NCI-H146 (cell line): ENCODE measurements around the gene CEP85.

Source experiments
- DNase-seq: peaks from one replicate; lab custom pipeline; 2025; lab: John Stamatoyannopoulos, UW

The CEP85 gene

GRCh38 chr1:26233903-26234643 lies at the start of gene CEP85:
Gene CEP85, plus strand, starts transcription at chr1:26234200. Its CDS starts 5,584 bp downstream, at chr1:26239784.
- peak; percentile 94 for DNase-seq

GRCh38 chr1:26184883-26185282 lies 49.1 kb upstream of the CEP85 start:
- no peak for DNase-seq

GRCh38 chr1:26187882-26188281 lies 46.1 kb upstream of the CEP85 start:
- no peak for DNase-seq

- DNase-seq: no peak
Measured at GRCh38 chr1:26188477-26188876, 45.5 kb upstream of the CEP85 start.

- DNase-seq: no peak
Measured at GRCh38 chr1:26189331-26189730, 44.7 kb upstream of the CEP85 start.

- DNase-seq: no peak
Measured at GRCh38 chr1:26189751-26190275, 44.2 kb upstream of the CEP85 start.

GRCh38 chr1:26190373-26190987 lies 43.5 kb upstream of the CEP85 start, which contains the start of gene CATSPER4:
Gene CATSPER4, plus strand, starts transcription at chr1:26190602. Its CDS starts 26 bp downstream, at chr1:26190628.
- DNase-seq: peak; percentile 38

- no peak for DNase-seq
Measured at GRCh38 chr1:26191739-26192138, 42.3 kb upstream of the CEP85 start.

GRCh38 chr1:26195805-26196204 lies 38.2 kb upstream of the CEP85 start:
- DNase-seq: no peak

GRCh38 chr1:26197301-26197700 lies 36.7 kb upstream of the CEP85 start:
- no peak for DNase-seq

GRCh38 chr1:26197813-26198212 lies 36.2 kb upstream of the CEP85 start:
- no peak for DNase-seq

- no peak for DNase-seq
Measured at GRCh38 chr1:26200413-26200812, 33.6 kb upstream of the CEP85 start.

GRCh38 chr1:26203642-26204318 lies 30.2 kb upstream of the CEP85 start:
- no peak for DNase-seq

GRCh38 chr1:26210147-26210870 lies 23.7 kb upstream of the CEP85 start:
- no peak for DNase-seq

- no peak for DNase-seq
Measured at GRCh38 chr1:26212726-26213125, 21.3 kb upstream of the CEP85 start.

GRCh38 chr1:26213335-26213905 lies 20.6 kb upstream of the CEP85 start:
- no peak for DNase-seq

- DNase-seq: no peak
Measured at GRCh38 chr1:26215246-26215645, 18.8 kb upstream of the CEP85 start.

GRCh38 chr1:26218906-26219494 lies 15.0 kb upstream of the CEP85 start:
- DNase-seq: peak; percentile 2

- DNase-seq: no peak
Measured at GRCh38 chr1:26220199-26220912, 13.6 kb upstream of the CEP85 start.

- DNase-seq: no peak
Measured at GRCh38 chr1:26221094-26221493, 12.9 kb upstream of the CEP85 start.

- DNase-seq: no peak
Measured at GRCh38 chr1:26224606-26225005, 9.4 kb upstream of the CEP85 start.
